H9 (cell line): ENCODE results near the gene RTP2. TPM values are rescaled to one million over a fixed set of nuclear protein-coding genes. Genes with fewer than 3 reads are reported as not detected.

Experiments used
- DNase-seq: peaks from one replicate; pipeline ENCODE4 v3.0.0-alpha.2; 2017
- H2AFZ ChIP-seq: one replicate; pipeline ENCODE4 v1.6.1; 2013; ENCODE audit warnings: mild to moderate bottlenecking, low read length, control low read depth, moderate library complexity
- H2AK5ac ChIP-seq: 2 replicates; pipeline ENCODE4 v1.6.1; 2013; ENCODE audit warnings: low read length, control low read depth, mixed read lengths; ENCODE audit not compliant: insufficient read length
- H2BK120ac ChIP-seq: one replicate; pipeline ENCODE4 v1.6.1; 2013; ENCODE audit warnings: low read depth, mild to moderate bottlenecking, low read length, control low read depth, inconsistent platforms; ENCODE audit not compliant: poor library complexity, severe bottlenecking
- H2BK12ac ChIP-seq: 2 replicates; pipeline ENCODE4 v1.6.1; 2013; ENCODE audit warnings: low read length, control low read depth, mixed read lengths, low read depth; ENCODE audit not compliant: insufficient read length
- H2BK15ac ChIP-seq: 2 replicates; pipeline ENCODE4 v1.6.1; 2013; ENCODE audit warnings: low read depth, low read length, control low read depth
- H2BK20ac ChIP-seq: one replicate; pipeline ENCODE4 v1.6.1; 2013; ENCODE audit warnings: low read depth, mild to moderate bottlenecking, low read length, control low read depth, inconsistent platforms; ENCODE audit not compliant: poor library complexity, severe bottlenecking
- H2BK5ac ChIP-seq: 2 replicates; pipeline ENCODE4 v1.6.1; 2013; ENCODE audit warnings: low read length, control low read depth, mixed read lengths; ENCODE audit not compliant: insufficient read length
- H3K14ac ChIP-seq: 2 replicates; pipeline ENCODE4 v1.6.1; 2013; ENCODE audit warnings: low read length, control low read depth; ENCODE audit not compliant: insufficient read depth
- H3K18ac ChIP-seq: 2 replicates; pipeline ENCODE4 v1.6.1; 2013; ENCODE audit warnings: low read depth, mild to moderate bottlenecking, mixed read lengths, low read length, control low read depth; ENCODE audit not compliant: insufficient read length
- H3K23ac ChIP-seq: 2 replicates; pipeline ENCODE4 v1.6.1; 2013; ENCODE audit warnings: low read length, control low read depth, mixed read lengths, low read depth; ENCODE audit not compliant: insufficient read length
- H3K23me2 ChIP-seq: 2 replicates; pipeline ENCODE4 v1.6.1; 2013; ENCODE audit warnings: low read depth, mild to moderate bottlenecking, mixed read lengths, low read length, control low read depth; ENCODE audit not compliant: insufficient read length, poor library complexity, severe bottlenecking
- H3K27ac ChIP-seq: 2 replicates; pipeline ENCODE4 v1.5.1; 2013; ENCODE audit warnings: low read length, control low read depth, mixed read lengths, low read depth; ENCODE audit not compliant: insufficient read length
- H3K27me3 ChIP-seq: 2 replicates; pipeline ENCODE4 v1.6.1; 2013; ENCODE audit warnings: low read length, control low read depth, inconsistent platforms; ENCODE audit not compliant: insufficient read depth
- H3K4ac ChIP-seq: 2 replicates; pipeline ENCODE4 v1.6.1; 2013; ENCODE audit warnings: low read depth, mild to moderate bottlenecking, control low read depth, inconsistent platforms, low read length, moderate library complexity
- H3K4me1 ChIP-seq: 2 replicates; pipeline ENCODE4 v1.6.1; 2013; ENCODE audit warnings: low read length, control low read depth, inconsistent platforms; ENCODE audit not compliant: insufficient read depth
- H3K4me2 ChIP-seq: 2 replicates; pipeline ENCODE4 v1.6.1; 2013; ENCODE audit warnings: low read length, control low read depth, mixed read lengths; ENCODE audit not compliant: insufficient read length, insufficient read depth
- H3K56ac ChIP-seq: 2 replicates; pipeline ENCODE4 v1.6.1; 2013; ENCODE audit warnings: low read depth, mild to moderate bottlenecking, mixed read lengths, low read length, control low read depth; ENCODE audit not compliant: insufficient read length
- H3K79me1 ChIP-seq: 2 replicates; pipeline ENCODE4 v1.6.1; 2013; ENCODE audit warnings: low read depth, mild to moderate bottlenecking, moderate library complexity, low read length, control low read depth, inconsistent platforms; ENCODE audit not compliant: insufficient read depth, poor library complexity, severe bottlenecking
- H3K79me2 ChIP-seq: 2 replicates; pipeline ENCODE4 v1.6.1; 2013; ENCODE audit warnings: low read length, control low read depth, inconsistent platforms; ENCODE audit not compliant: insufficient read depth
- H3K9ac ChIP-seq: 2 replicates; pipeline ENCODE4 v1.6.1; 2013; ENCODE audit warnings: low read length, control low read depth, mixed read lengths; ENCODE audit not compliant: insufficient read length; ENCODE audit errors: extremely low read depth
- H3K9me3 ChIP-seq: one replicate; pipeline ENCODE4 v1.6.1; 2013; ENCODE audit warnings: low read depth, low read length, inconsistent platforms; ENCODE audit not compliant: control insufficient read depth
- H3T11ph ChIP-seq: one replicate; pipeline ENCODE4 v1.6.1; 2013; ENCODE audit warnings: mild to moderate bottlenecking, low read length, control low read depth, inconsistent platforms
- H4K20me1 ChIP-seq: one replicate; pipeline ENCODE4 v1.6.1; 2013; ENCODE audit not compliant: control insufficient read depth, insufficient read length, insufficient read depth
- H4K5ac ChIP-seq: 2 replicates; pipeline ENCODE4 v1.6.1; 2013; ENCODE audit warnings: low read depth, mild to moderate bottlenecking, mixed read lengths, low read length, control low read depth; ENCODE audit not compliant: insufficient read length
- H4K8ac ChIP-seq: replicated peaks from 2 replicates; pipeline ENCODE4 v1.6.1; 2013; ENCODE audit warnings: low read length, control low read depth, mixed read lengths, low read depth; ENCODE audit not compliant: insufficient read length
- H4K91ac ChIP-seq: 2 replicates; pipeline ENCODE4 v1.6.1; 2013; ENCODE audit warnings: low read depth, mild to moderate bottlenecking, moderate library complexity, mixed read lengths, low read length, control low read depth; ENCODE audit not compliant: insufficient read length
- H3K27ac Mint-ChIP-seq, 3 experiments: 2 replicates in 2 of 3; 3 replicates in 1 of 3; pipeline ENCODE4 v1.8.0; 2020 to 2021; ENCODE audit warnings: mixed read lengths in 3 of 3, mild to moderate bottlenecking in 1 of 3, moderate library complexity in 1 of 3
- H3K27me3 Mint-ChIP-seq: 2 replicates; pipeline ENCODE4 v1.8.0; 2021; ENCODE audit warnings: low read depth, mild to moderate bottlenecking, moderate library complexity, mixed read lengths
- H3K36me3 Mint-ChIP-seq, 3 experiments: 2 replicates in 2 of 3; 3 replicates in 1 of 3; pipeline ENCODE4 v1.8.0; 2020 to 2021; ENCODE audit warnings: low read depth in 3 of 3, mixed read lengths in 3 of 3; ENCODE audit not compliant: insufficient read depth in 1 of 3
- H3K4me1 Mint-ChIP-seq, 2 experiments: 2 replicates each; pipeline ENCODE4 v1.8.0; 2020; ENCODE audit warnings: mixed read lengths in 2 of 2
- H3K4me3 Mint-ChIP-seq, 2 experiments: 2 replicates in 1 of 2; 3 replicates in 1 of 2; pipeline ENCODE4 v1.8.0; 2020 to 2021; ENCODE audit warnings: mild to moderate bottlenecking in 2 of 2, mixed read lengths in 2 of 2, moderate library complexity in 1 of 2
- H3K9me3 Mint-ChIP-seq, 2 experiments: 2 replicates in 1 of 2; 3 replicates in 1 of 2; pipeline ENCODE4 v1.8.0; 2020; ENCODE audit warnings: mild to moderate bottlenecking in 2 of 2, mixed read lengths in 2 of 2, moderate library complexity in 1 of 2
- CTCF ChIP-seq: fragments of 200-600 bp; sonication (generic); conservative IDR thresholded peaks from 3 replicates; pipeline ENCODE4 v1.8.0; 2021; ENCODE audit warnings: antibody characterized with exemption, mild to moderate bottlenecking
- WGBS: extraction: QIAGEN DNeasy Blood & Tissue Kit; methylation state at CpG from one replicate; pipeline ENCODE4 v1.1.7; 2013; ENCODE audit warnings: missing lambda C conversion rate, low lambda C conversion rate, mixed read lengths; ENCODE audit not compliant: insufficient read length; ENCODE audit errors: extremely low coverage; 5-methylcytosine and 5-hydroxymethylcytosine counted together
- total RNA-seq: library from RNA; stranded (reverse); gene quantifications from 2 replicates; pipeline ENCODE4 v1.2.1, GENCODE V29; 2021

Gene RTP2
- total RNA-seq, 1 experiment from 2014 or later, result not detected

- Mint-ChIP-seq H3K36me3 (no peaks in the 10 kb centered on the region), H3K4me3 (peak within 1 kb of the TSS; percentile 88 to 90), H3K9me3 (no peaks in the 10 kb centered on the region; a peak in 2 of 5 replicates), H3K27ac (peak within 1 kb of the TSS; percentile 100), H3K27me3 (peaks cover 28% of the 10 kb centered on the region), H3K4me1 (peaks cover 69 to 71% of the 10 kb centered on the region in 2 experiments)
- Histone ChIP-seq H3K23ac (no peak within 1 kb of the TSS), H3K56ac (no peak within 1 kb of the TSS), H3K14ac (peak within 1 kb of the TSS; percentile 93), H3K79me2 (no peaks in the 10 kb centered on the region), H3K79me1 (no peaks in the 10 kb centered on the region), H2BK12ac (no peak within 1 kb of the TSS), H3K9ac (peak within 1 kb of the TSS; percentile 82), H3K23me2 (peaks cover 37% of the 10 kb centered on the region), H3K9me3 (no peaks in the 10 kb centered on the region), H2BK120ac (peak within 1 kb of the TSS; percentile 98), H3K4ac (no peak within 1 kb of the TSS; the same call in 1 of the 2 replicates), H3K18ac (peak within 1 kb of the TSS; percentile 93), H3T11ph (peak within 1 kb of the TSS; percentile 98), H2AFZ (peak within 1 kb of the TSS; percentile 92), H3K27ac (peak within 1 kb of the TSS; percentile 31), H2AK5ac (no peak within 1 kb of the TSS), H4K20me1 (no peaks in the 10 kb centered on the region), H4K91ac (no peak within 1 kb of the TSS), H2BK20ac (no peak within 1 kb of the TSS), H4K5ac (no peak within 1 kb of the TSS), H3K4me1 (peaks cover 7% of the 10 kb centered on the region; the same call in 1 of the 2 replicates), H3K27me3 (peaks cover 4% of the 10 kb centered on the region; the same call in 1 of the 2 replicates), H4K8ac (no peak within 1 kb of the TSS), H2BK5ac (no peak within 1 kb of the TSS), H3K4me2 (peak within 1 kb of the TSS; percentile 91), H2BK15ac (no peak within 1 kb of the TSS)
- WGBS, result no CpG with 5 or more reads among the region's 40 CpGs
- peak; percentile 91 for DNase-seq
- TF ChIP-seq CTCF, result no peak
Observed at GRCh38 chr3:187745201-187746058, 43.1 kb upstream of the RTP2 start, which contains the start of gene BCL6. Gene BCL6, minus strand, starts transcription at chr3:187745468. Its CDS starts 11,775 bp downstream, at chr3:187733693.
